ENCODE data around the gene GAS5.
A peak's percentile ranks its signal among the peaks of the same experiment; 100 is the strongest.

GAS5 gene

DNA sequence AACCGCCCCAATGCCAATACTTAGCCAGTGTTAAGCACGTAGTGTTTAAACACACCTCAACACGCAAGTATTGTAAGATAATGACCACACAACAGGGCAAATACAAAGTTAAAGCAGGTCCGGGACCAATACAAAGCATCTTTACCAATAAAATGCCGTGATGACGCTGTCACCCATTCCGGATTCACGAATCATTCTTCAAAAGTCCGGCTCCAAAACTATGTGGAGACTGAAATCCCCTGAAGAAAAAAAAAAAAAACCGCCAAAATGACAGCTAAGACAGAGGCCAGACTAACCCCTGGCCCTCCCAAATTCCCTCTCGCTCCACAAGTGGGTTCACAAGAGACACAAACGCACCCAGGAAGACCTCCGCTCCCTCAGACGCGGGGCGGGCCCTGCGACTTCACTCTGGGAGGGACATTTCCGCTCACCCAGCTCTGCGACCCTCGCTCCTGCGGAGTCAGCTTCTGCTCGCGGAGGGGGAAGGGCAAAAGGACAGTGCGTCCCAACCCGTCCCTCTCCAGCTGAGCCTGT is 43.9 kb downstream of the GAS5 start:
- peak overlapping the region; percentile 97 for H3K4me3 ChIP-seq (ENCODE audit: low read depth, low read length)
- TF ChIP-seq, protein P1, sequence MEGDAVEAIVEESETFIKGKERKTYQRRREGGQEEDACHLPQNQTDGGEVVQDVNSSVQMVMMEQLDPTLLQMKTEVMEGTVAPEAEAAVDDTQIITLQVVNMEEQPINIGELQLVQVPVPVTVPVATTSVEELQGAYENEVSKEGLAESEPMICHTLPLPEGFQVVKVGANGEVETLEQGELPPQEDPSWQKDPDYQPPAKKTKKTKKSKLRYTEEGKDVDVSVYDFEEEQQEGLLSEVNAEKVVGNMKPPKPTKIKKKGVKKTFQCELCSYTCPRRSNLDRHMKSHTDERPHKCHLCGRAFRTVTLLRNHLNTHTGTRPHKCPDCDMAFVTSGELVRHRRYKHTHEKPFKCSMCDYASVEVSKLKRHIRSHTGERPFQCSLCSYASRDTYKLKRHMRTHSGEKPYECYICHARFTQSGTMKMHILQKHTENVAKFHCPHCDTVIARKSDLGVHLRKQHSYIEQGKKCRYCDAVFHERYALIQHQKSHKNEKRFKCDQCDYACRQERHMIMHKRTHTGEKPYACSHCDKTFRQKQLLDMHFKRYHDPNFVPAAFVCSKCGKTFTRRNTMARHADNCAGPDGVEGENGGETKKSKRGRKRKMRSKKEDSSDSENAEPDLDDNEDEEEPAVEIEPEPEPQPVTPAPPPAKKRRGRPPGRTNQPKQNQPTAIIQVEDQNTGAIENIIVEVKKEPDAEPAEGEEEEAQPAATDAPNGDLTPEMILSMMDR (IDR thresholded peaks at IDR 0.05; ENCODE audit: insufficient read depth, low read length, missing control alignments), result no peak
- no peak for DNase-seq (ENCODE audit: low read depth, low spot score)
- ChIA-PET CTCF (interaction anchor here (0.7 to 9.1 kb wide), 5 partner anchors 375 to 1081 kb away, joined by 3 to 69 read pairs (median 6); no protein-coding TSS in a partner anchor), POLR2A (interaction anchor here (0.6 to 2.4 kb wide), 4 partner anchors 16 to 394 kb away, joined by 3 to 12 read pairs (median 3); partner anchors contain the start of genes GAS5 and ZBTB37)

DNA sequence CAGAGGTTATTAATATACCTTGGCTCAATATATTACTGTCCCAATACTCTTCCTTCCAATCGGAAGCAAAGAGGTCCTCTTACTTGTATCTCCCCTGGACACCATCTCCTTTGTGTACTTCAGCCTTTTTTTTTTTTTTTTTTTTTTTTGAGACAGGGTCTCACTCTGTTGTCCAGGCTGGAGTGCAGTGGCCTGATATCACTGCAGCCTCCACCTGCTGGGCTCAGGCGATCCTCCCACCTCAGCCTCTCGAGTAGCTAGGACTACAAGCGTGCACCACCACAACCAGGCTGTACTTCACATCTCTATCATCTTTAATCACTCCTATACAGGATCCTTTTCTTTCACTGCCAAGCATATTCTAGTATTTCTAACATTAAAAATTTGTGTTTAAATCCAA is 46.1 kb downstream of the GAS5 start:
- DNase-seq (ENCODE audit: low read depth, low spot score), result no peak
- CTCF ChIA-PET, result interaction anchor here (9.1 kb wide), 1 partner anchor 392 kb away, joined by 69 read pairs; no protein-coding TSS in a partner anchor
- POLR2A ChIA-PET, result no interaction called here
- TF ChIP-seq, protein P1 (IDR thresholded peaks at IDR 0.05; ENCODE audit: insufficient read depth, low read length, missing control alignments), result no peak
- no peak overlapping the region for H3K4me3 ChIP-seq (ENCODE audit: low read depth, low read length)

DNA sequence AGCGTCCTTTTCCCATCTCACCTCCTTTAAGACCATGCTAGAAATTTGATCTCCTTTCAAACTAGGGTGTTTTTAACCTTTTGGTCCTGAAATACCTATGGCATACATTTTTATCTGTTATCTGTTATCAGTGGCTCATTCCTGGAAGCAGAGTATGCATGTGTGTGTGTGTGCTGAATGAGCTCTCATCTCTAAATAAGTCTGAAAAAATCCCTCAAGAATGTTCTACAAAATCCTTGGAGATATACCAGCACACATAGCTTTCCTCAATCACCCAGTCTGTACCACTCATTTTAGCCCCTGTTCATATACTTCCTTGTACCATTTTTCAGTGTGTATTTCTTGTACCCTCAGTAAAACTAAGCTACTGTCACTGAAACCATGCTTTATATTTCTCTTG is 49.3 kb downstream of the GAS5 start:
- TF ChIP-seq, protein P1 (IDR thresholded peaks at IDR 0.05; ENCODE audit: insufficient read depth, low read length, missing control alignments), result no peak
- no peak for DNase-seq (ENCODE audit: low read depth, low spot score)
- POLR2A ChIA-PET, result no interaction called here
- CTCF ChIA-PET, result interaction anchor here (1.0 to 1.2 kb wide), 3 partner anchors 388 to 1074 kb away, joined by 3 read pairs; no protein-coding TSS in a partner anchor
- H3K4me3 ChIP-seq (ENCODE audit: low read depth, low read length), result no peak overlapping the region

Measured in AG04449 (cell line).